GM18498 (cell line): Measurements from ENCODE around the gene STARD3.
"Not testable (repeated sequence)": the region's sequence is repeated elsewhere in the genome, so short reads cannot be mapped to it uniquely, and the experiment has no call there.

Experiments
- ATAC-seq: cut with Tn5 transposase; IDR thresholded peaks from one replicate; pipeline ENCODE4 v1.9.1; 2021; ENCODE audit warnings: mild to moderate bottlenecking, moderate library complexity; ENCODE audit not compliant: unreplicated experiment

Gene STARD3

DNA sequence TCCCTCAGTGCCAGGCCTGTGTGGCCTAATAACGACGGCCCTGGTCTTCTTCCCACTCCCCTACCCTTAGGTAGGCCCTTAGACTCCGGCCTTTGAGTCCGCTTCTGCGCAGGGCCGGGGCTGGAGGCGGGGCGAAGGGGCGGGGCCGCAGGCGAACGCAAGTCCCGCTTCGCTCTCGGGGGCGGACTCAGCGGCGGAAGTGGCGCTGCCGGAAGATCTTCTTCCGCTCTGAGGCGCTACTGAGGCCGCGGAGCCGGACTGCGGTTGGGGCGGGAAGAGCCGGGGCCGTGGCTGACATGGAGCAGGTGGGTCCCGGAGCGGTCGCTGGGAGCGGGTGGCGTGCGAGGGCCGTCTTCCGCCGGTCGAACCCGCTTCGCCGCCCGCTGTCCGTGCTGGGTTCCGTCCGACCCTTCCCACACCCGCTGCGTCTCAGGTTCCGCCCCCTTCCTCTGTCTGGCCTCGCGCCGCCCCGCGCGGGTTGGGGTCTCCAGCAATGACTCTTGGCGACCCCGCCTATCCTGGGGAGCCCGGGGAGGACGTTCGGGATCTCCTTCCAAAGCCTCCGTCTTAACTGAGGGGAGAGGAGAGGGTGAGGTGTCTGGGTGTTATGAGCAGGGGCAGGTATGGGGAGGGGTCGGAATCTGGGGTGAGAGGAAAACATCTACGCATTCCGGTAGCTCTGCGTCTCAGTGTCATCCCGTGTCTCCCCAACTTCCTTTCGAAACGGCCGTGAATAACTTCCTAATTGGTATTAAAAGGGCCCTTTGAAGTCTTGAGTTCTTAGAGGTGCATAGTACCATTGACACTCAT, at the start of gene STARD3:
Gene STARD3, plus strand, starts transcription at position 218 of the 810 bp plus-strand sequence. CDS start 16,388 bp downstream, outside the sequence.
- ATAC-seq: peak; percentile 82

DNA sequence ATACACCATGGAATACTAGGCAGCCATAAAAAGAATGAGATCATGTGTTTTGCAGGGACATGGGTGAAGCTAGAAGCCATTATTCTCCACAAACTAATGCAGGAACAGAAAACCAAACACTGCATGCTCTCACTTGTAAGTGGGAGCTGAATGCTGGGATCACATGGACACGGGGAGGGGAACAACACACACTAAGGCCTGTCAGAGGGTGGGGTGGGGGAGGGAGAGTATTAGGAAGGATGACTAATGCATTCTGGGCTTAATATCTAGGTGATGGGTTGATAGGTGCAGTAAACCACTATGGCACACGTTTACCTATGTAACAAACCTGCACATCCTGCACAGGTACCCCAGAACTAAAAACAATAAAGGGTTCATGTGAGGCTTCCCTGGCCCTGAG, 46.8 kb upstream of the STARD3 start:
- ATAC-seq: not testable (repeated sequence)

DNA sequence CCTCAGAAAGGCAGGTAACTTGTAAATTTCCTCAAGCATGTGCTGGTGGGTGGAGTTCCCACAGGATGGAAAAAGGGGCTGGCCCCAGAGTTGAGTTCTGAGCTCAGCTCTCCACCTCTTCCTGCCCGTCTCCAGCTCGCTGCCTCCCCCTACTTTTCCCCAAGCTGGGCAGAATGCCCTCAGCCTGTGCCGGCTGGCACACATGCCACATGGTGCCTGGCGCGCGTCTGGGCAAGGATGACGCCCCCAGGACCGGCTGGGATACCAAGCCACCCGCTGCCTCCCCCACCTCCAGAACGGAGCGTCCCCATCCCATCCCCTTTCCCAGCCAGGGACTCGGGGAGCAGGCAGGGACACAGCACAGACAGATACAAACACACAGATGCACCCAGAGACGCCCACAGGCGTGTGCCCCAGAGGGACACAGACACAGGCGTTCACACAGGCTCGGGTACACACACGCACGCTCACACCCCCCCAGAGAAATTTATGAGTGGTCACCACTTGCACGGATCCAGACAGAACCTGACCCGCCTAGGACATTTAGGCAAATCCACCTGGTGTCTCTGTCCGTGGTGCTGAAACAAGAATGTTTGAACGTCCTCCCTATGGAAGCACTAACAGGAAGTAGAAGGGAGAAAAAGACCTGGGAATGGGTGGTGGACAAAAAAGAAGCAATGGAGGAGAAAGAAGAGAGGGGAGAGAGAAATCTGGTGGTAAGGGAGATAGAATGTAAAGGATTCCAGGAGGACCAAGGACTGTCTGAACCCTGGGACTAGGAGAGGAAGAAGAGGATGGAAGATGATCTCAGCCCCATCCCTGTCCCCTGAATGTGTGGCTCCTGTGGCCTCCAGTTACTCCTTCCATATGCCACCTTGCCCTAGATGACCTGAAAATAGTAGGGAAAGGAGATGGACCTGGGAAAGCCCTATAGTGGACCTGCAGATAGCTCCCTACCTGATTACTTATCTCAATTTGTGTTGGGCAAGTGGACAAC, 44.7 kb upstream of the STARD3 start:
- ATAC-seq: no peak

- ATAC-seq: no peak
Observed at GRCh38 chr17:39593371-39593770, 43.6 kb upstream of the STARD3 start.

- no peak for ATAC-seq
Observed at GRCh38 chr17:39595294-39595693, 41.6 kb upstream of the STARD3 start.

- no peak for ATAC-seq
Observed at GRCh38 chr17:39595928-39596510, 40.9 kb upstream of the STARD3 start.

DNA sequence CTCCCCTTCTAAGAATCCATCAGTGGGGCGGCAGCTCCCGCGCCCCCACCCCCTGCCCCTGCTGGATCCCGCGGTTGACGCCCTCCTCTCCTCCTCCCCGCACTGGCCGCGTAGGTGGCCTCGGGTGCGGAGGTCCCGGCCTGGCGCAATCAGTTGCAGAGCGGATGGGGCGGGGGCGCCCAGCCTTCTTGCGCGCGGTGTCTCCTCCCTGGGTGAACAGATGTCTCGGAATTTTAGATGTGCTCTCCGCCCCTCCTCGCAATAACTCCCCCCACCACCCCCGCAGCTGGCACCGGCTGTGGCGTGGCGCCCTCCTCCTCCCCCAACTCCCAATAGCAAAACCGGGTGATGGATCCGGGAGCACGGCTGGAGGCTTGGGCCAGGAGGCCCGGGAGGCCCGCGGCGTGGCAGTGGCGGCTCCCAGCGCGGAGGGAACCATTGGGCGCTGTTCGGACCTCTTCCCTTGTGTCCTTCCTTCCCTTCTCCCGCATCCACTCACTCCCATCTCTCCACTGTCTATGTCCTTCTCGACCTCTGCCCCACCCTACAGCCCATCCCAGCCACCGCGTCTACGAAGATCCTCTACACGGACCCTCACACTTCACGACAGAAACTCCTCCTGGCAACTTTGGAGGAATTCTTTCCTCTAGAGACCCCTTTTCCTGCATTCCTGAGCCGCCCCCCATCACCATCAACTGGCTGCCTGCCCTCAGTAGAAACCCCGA, 40.2 kb upstream of the STARD3 start:
- no peak for ATAC-seq

DNA sequence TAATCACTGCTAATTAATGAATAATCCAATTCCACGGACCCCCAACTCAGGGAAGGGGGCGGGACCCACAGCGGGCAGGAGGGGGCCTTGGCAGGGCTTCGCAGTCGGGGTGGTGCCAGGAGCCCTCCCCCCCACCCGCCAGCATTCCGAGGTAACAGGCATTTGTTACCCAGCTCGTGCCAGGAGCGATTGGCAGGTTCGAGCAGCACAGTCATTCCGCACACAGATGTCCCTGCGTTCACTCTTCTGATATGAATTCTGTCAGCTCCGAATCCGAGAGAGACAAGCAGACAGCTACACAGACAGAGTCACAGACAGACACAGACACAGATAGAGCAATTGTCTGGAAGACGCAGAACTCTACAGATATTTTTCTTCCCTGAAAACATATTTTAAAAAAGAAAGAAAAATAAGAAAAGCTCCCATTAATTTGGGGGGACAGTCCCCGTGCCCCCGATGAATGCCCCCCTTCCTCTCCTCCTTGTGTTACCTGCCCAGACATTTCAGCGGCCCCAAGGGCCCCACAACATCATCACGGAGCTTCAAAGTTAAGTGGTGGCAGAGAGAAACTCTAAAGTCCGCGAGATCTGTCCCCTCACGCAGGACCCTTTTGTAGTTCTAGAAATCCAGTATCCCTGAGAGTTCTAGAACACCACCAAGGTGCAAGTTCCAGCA, 39.4 kb upstream of the STARD3 start:
- ATAC-seq: no peak

- no peak for ATAC-seq
Observed at GRCh38 chr17:39598047-39598481, 38.9 kb upstream of the STARD3 start.

GRCh38 chr17:39598630-39599003, 38.3 kb upstream of the STARD3 start:
- no peak for ATAC-seq

- ATAC-seq: no peak
Observed at GRCh38 chr17:39599004-39599664, 37.8 kb upstream of the STARD3 start.

GRCh38 chr17:39599665-39600231, 37.2 kb upstream of the STARD3 start:
- ATAC-seq: no peak

DNA sequence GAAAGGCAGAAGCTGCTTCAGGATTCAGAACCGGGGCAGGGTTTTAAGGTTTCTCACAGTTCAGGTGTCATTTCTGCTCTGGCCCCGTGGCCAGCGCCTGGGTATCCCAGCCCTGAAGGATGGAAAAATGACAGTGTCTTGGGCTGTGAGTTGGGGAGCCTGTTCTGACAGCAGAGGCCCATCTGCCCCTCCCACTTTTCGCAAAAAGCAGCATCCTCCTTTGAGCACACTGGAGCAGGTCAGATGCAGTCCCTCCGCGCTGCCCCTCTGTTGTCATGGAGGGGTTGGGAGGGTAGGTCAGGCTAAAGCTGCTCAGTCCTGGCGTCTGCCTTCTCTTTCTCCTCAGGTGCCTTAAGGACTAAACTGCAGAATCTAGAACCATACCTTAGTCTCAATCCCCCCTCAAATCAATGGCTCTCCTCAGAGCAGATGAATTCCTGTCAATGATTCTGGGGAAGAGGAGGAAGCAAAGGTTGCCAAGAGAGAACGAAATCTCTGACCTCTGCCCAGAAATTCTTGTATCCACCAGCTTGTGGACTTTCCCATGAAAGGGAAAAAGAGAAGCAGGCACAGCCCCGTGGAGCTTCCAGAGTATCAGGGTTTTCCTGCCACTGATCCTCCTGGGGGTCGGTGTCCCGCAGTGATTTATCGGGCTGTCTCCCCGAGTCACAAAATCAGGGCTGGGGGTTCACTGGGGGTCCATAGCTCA, 36.5 kb upstream of the STARD3 start:
- no peak for ATAC-seq

GRCh38 chr17:39600997-39601597, 35.8 kb upstream of the STARD3 start:
- ATAC-seq: no peak

GRCh38 chr17:39601758-39602532, 35.0 kb upstream of the STARD3 start:
- ATAC-seq: no peak

GRCh38 chr17:39602533-39603303, 34.2 kb upstream of the STARD3 start:
- no peak for ATAC-seq
